ENCODE data around the gene ITGA7.

ITGA7 gene

GRCh38 chr12:55705782-55706402, 1.8 kb downstream of the ITGA7 start:
- TF ChIP-seq CTCF (IDR thresholded peaks at IDR 0.05; ENCODE audit: low read depth, low read length), result peak; percentile 69
- no peak for TF ChIP-seq POLR2A (IDR thresholded peaks at IDR 0.05; ENCODE audit: extremely low read depth, insufficient read length)
- no peak for DNase-seq (ENCODE audit: low read depth)
- no peak overlapping the region for H3K4me3 ChIP-seq (ENCODE audit: low read depth, low read length)

- TF ChIP-seq MAX (IDR thresholded peaks at IDR 0.05; ENCODE audit: low read depth, low read length) (no peak), CTCF (IDR thresholded peaks at IDR 0.05; ENCODE audit: low read depth, low read length) (no peak), POLR2A (IDR thresholded peaks at IDR 0.05; ENCODE audit: extremely low read depth, insufficient read length) (no peak), MYC (IDR thresholded peaks at IDR 0.05; ENCODE audit: low read depth, low read length) (no peak)
- DNase-seq (ENCODE audit: low read depth), result no peak
These were observed 2.6 kb downstream of the ITGA7 start for GRCh38 chr12:55704824-55705718.

GRCh38 chr12:55703901-55704761, 3.6 kb downstream of the ITGA7 start:
- H3K4me3 ChIP-seq (ENCODE audit: low read depth, low read length), result no peak overlapping the region
- TF ChIP-seq MAX (IDR thresholded peaks at IDR 0.05; ENCODE audit: low read depth, low read length) (no peak), POLR2A (IDR thresholded peaks at IDR 0.05; ENCODE audit: extremely low read depth, insufficient read length) (no peak), MYC (IDR thresholded peaks at IDR 0.05; ENCODE audit: low read depth, low read length) (no peak), CTCF (IDR thresholded peaks at IDR 0.05; ENCODE audit: low read depth, low read length) (no peak)
- DNase-seq (ENCODE audit: low read depth), result no peak

More at GRCh38 chr12:55704824-55705718, 2.6 kb downstream of the ITGA7 start:
- H3K4me3 ChIP-seq (ENCODE audit: low read depth, low read length), result no peak overlapping the region

- no peak for DNase-seq (ENCODE audit: low read depth)
- TF ChIP-seq MYC (IDR thresholded peaks at IDR 0.05; ENCODE audit: low read depth, low read length) (no peak), POLR2A (IDR thresholded peaks at IDR 0.05; ENCODE audit: extremely low read depth, insufficient read length) (no peak), MAX (IDR thresholded peaks at IDR 0.05; ENCODE audit: low read depth, low read length) (no peak)
- no peak overlapping the region for H3K4me3 ChIP-seq (ENCODE audit: low read depth, low read length)
These were observed 4.4 kb downstream of the ITGA7 start for GRCh38 chr12:55703288-55703687.

- no peak for DNase-seq (ENCODE audit: low read depth)
- H3K4me3 ChIP-seq (ENCODE audit: low read depth, low read length), result no peak overlapping the region
- TF ChIP-seq MAX (IDR thresholded peaks at IDR 0.05; ENCODE audit: low read depth, low read length) (no peak), POLR2A (IDR thresholded peaks at IDR 0.05; ENCODE audit: extremely low read depth, insufficient read length) (no peak), MYC (IDR thresholded peaks at IDR 0.05; ENCODE audit: low read depth, low read length) (no peak), CTCF (IDR thresholded peaks at IDR 0.05; ENCODE audit: low read depth, low read length) (no peak)
These were observed 4.8 kb downstream of the ITGA7 start for GRCh38 chr12:55702861-55703260.
